Esophagus muscularis mucosa (tissue), 4 donors: ENCODE measurements around the gene SERINC2.

ENCODE experiments used
- CTCF ChIP-seq, 3 experiments: fragments of 200-600 bp in 2 of 3; fragments of 450-650 bp in 1 of 3; sonication (generic) in 2 of 3; IDR thresholded peaks; one replicate each; pipeline ENCODE4 v1.5.1; 2017 to 2019; ENCODE audit warnings: antibody characterized with exemption in 3 of 3, mild to moderate bottlenecking in 2 of 3, moderate library complexity in 1 of 3
- EP300 ChIP-seq: sonication (generic); formaldehyde crosslinking; IDR thresholded peaks from one replicate; pipeline ENCODE4 v1.6.1; 2017; ENCODE audit warnings: antibody characterized with exemption
- POLR2A ChIP-seq: fragments of 450-650 bp; IDR thresholded peaks from one replicate; pipeline ENCODE4 v1.6.1; 2017; ENCODE audit warnings: antibody characterized with exemption, moderate library complexity, mild to moderate bottlenecking, low read depth

GRCh38 chr1:31428436-31429221 lies 15.6 kb downstream of the SERINC2 start:
- TF ChIP-seq EP300 (no peak), CTCF (IDR thresholded peaks at IDR 0.05) (no peak), POLR2A (no peak)
